Effector memory CD4-positive, alpha-beta T cell (primary cell): ENCODE measurements around the gene SHC4.
A peak's percentile ranks its signal among the peaks of the same experiment; 100 is the strongest.

Experiments used
- DNase-seq, 3 donors: peaks; one replicate each; pipeline ENCODE4 v3.0.0-alpha.2; 2020
- H3K27ac ChIP-seq: 2 replicates; pipeline ENCODE4 v1.7.0; 2013; ENCODE audit warnings: mild to moderate bottlenecking, low read length, moderate library complexity; ENCODE audit not compliant: insufficient read depth, poor library complexity, severe bottlenecking
- H3K27me3 ChIP-seq: replicated peaks from 2 replicates; pipeline ENCODE4 v1.7.0; 2013; ENCODE audit warnings: mild to moderate bottlenecking, low read length; ENCODE audit not compliant: insufficient read depth, control insufficient read depth, poor library complexity, severe bottlenecking
- H3K36me3 ChIP-seq: 2 replicates; pipeline ENCODE4 v1.7.0; 2013; ENCODE audit warnings: mild to moderate bottlenecking, low read length, moderate library complexity; ENCODE audit not compliant: control insufficient read depth, insufficient read depth
- H3K4me1 ChIP-seq: 2 replicates; pipeline ENCODE4 v1.7.0; 2013; ENCODE audit warnings: low read length, mild to moderate bottlenecking; ENCODE audit not compliant: control insufficient read depth, insufficient read depth, poor library complexity, severe bottlenecking
- H3K4me3 ChIP-seq: 2 replicates; pipeline ENCODE4 v1.7.0; 2013; ENCODE audit warnings: low read length, low read depth, mild to moderate bottlenecking; ENCODE audit not compliant: insufficient read depth, poor library complexity, severe bottlenecking
- H3K9me3 ChIP-seq: 2 replicates; pipeline ENCODE4 v1.7.0; 2013; ENCODE audit warnings: mild to moderate bottlenecking, low read length, moderate library complexity; ENCODE audit not compliant: control insufficient read depth
- total RNA-seq, 3 donors: gene quantifications; one replicate each; lab custom pipeline; 2026; lab: John Stamatoyannopoulos, UW

SHC4 gene
- 0 to 0.26 (median 0) reads per million in 3 donors for total RNA-seq

- peaks cover 19% of the 10 kb centered on the region for H3K27me3 ChIP-seq
- H3K9me3 ChIP-seq: no peaks in the 10 kb centered on the region
- no peaks in the 10 kb centered on the region for H3K36me3 ChIP-seq
- peaks cover 10% of the 10 kb centered on the region for H3K4me1 ChIP-seq
- no peak for DNase-seq
- H3K27ac ChIP-seq: no peak within 1 kb of the TSS
- H3K4me3 ChIP-seq: peak within 1 kb of the TSS; percentile 59
Measured at GRCh38 chr15:48963524-48964113, at the start of gene SHC4. Gene SHC4 (minus strand): TSS chr15:48963919. CDS start chr15:48963015, 904 bp downstream.

- no peak overlapping the region for H3K27ac ChIP-seq
- no peaks in the 10 kb centered on the region for H3K27me3 ChIP-seq
- H3K9me3 ChIP-seq: no peaks in the 10 kb centered on the region
- H3K36me3 ChIP-seq: peaks cover 36% of the 10 kb centered on the region
- no peak for DNase-seq
- no peaks in the 10 kb centered on the region for H3K4me1 ChIP-seq
- H3K4me3 ChIP-seq: no peak overlapping the region
Measured at GRCh38 chr15:48999314-48999713, 35.6 kb upstream of the SHC4 start.

DNA sequence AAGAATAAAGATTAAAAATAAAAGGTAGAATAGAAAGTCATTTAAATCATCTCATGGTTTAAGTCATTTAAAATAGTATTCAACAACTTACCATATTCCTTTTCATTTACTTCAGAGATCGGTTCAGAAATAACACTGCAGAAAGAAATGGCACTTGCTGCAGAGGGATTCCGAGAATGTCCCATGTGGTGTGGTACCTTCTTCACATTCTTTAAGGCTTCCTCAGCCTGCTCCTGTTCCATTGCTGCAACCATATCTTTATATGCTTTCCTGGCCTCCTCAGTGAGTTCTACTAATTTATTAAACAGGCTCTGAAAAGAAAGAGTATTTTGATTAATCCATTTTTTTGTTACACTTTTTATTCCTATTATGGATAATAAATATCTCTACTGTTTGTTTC lies 32.6 kb upstream of the SHC4 start:
- no peak overlapping the region for H3K4me3 ChIP-seq

GRCh38 chr15:48993380-48993779 lies 29.7 kb upstream of the SHC4 start:
- Histone ChIP-seq H3K27ac (no peak overlapping the region), H3K9me3 (no peaks in the 10 kb centered on the region), H3K4me1 (no peaks in the 10 kb centered on the region), H3K36me3 (peaks cover 38% of the 10 kb centered on the region), H3K4me3 (no peak overlapping the region), H3K27me3 (no peaks in the 10 kb centered on the region)
- no peak for DNase-seq

More for the DNA sequence above, 32.6 kb upstream of the SHC4 start:
- H3K27me3 ChIP-seq: no peaks in the 10 kb centered on the region
- H3K27ac ChIP-seq: no peak overlapping the region
- H3K36me3 ChIP-seq: peaks cover 47% of the 10 kb centered on the region
- no peaks in the 10 kb centered on the region for H3K4me1 ChIP-seq
- no peaks in the 10 kb centered on the region for H3K9me3 ChIP-seq
- no peak for DNase-seq

GRCh38 chr15:48992545-48992944 lies 28.8 kb upstream of the SHC4 start:
- no peaks in the 10 kb centered on the region for H3K9me3 ChIP-seq
- H3K4me1 ChIP-seq: no peaks in the 10 kb centered on the region
- peaks cover 32% of the 10 kb centered on the region for H3K36me3 ChIP-seq
- no peak for DNase-seq
- H3K27me3 ChIP-seq: no peaks in the 10 kb centered on the region
- H3K4me3 ChIP-seq: no peak overlapping the region
- H3K27ac ChIP-seq: no peak overlapping the region

DNA sequence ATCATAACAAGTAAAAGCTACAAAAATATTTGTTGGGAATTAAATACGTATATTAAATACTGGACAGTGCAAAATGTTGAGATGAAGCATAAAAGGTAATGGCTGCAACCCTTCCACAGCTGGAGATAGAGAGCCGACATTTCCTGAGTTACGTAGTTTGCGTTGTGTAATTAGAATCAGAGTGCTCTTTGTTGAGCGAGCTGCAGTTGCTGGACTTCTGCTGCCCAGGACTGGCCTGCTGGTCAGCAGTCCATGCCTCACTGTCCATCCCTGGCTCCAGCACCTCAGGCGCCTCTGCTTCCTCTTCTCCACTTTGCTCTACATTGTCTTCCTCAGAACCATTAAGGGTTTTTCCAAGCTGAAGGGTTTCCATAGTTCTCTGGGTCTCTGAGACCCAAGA lies 28.4 kb upstream of the SHC4 start:
- H3K4me3 ChIP-seq: no peak overlapping the region

GRCh38 chr15:48989170-48989569 lies 25.5 kb upstream of the SHC4 start:
- H3K36me3 ChIP-seq: peaks cover 14% of the 10 kb centered on the region

More for the DNA sequence above, 28.4 kb upstream of the SHC4 start:
- no peaks in the 10 kb centered on the region for H3K27me3 ChIP-seq
- no peak for DNase-seq
- no peaks in the 10 kb centered on the region for H3K9me3 ChIP-seq
- H3K36me3 ChIP-seq: peaks cover 30% of the 10 kb centered on the region
- no peak overlapping the region for H3K27ac ChIP-seq
- H3K4me1 ChIP-seq: no peaks in the 10 kb centered on the region

GRCh38 chr15:48987142-48987541 lies 23.4 kb upstream of the SHC4 start:
- H3K36me3 ChIP-seq: peaks cover 8% of the 10 kb centered on the region
- H3K9me3 ChIP-seq: no peaks in the 10 kb centered on the region
- no peak overlapping the region for H3K27ac ChIP-seq
- H3K4me1 ChIP-seq: no peaks in the 10 kb centered on the region
- H3K27me3 ChIP-seq: no peaks in the 10 kb centered on the region
- H3K4me3 ChIP-seq: no peak overlapping the region
- no peak for DNase-seq

More at GRCh38 chr15:48989170-48989569, 25.5 kb upstream of the SHC4 start:
- no peaks in the 10 kb centered on the region for H3K4me1 ChIP-seq
- H3K9me3 ChIP-seq: no peaks in the 10 kb centered on the region
- no peak overlapping the region for H3K27ac ChIP-seq
- H3K27me3 ChIP-seq: no peaks in the 10 kb centered on the region
- DNase-seq: no peak
- no peak overlapping the region for H3K4me3 ChIP-seq

- Histone ChIP-seq H3K27ac (no peak overlapping the region), H3K27me3 (no peaks in the 10 kb centered on the region), H3K4me3 (no peak overlapping the region), H3K9me3 (no peaks in the 10 kb centered on the region), H3K36me3 (peaks cover 4% of the 10 kb centered on the region), H3K4me1 (no peaks in the 10 kb centered on the region)
- no peak for DNase-seq
Measured at GRCh38 chr15:48986240-48986639, 22.5 kb upstream of the SHC4 start.

DNA sequence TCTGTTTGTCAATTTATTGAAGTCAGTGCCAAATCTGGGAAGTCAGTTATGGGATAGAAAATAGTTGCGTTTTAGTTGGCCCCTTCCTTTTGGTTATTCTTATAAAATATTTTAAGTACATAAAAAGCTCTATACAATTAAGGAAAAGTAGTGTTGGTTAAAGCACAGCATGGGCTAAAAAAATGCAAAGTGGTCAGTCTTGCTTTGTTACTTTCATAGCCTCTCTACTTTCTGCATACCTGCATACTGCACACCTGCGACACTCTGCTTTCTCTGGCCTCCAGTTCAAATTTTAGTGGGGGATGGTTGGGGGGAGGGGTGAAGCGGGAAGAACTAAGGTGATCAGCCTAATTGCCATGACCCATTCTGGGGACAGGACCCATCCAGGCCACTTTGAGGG lies 21.8 kb upstream of the SHC4 start:
- no peaks in the 10 kb centered on the region for H3K36me3 ChIP-seq
- H3K4me3 ChIP-seq: no peak overlapping the region
- no peak for DNase-seq
- no peaks in the 10 kb centered on the region for H3K4me1 ChIP-seq
- no peaks in the 10 kb centered on the region for H3K27me3 ChIP-seq
- H3K9me3 ChIP-seq: no peaks in the 10 kb centered on the region
- H3K27ac ChIP-seq: no peak overlapping the region
